RWPE2 (cell line): ENCODE data around the gene KCNJ11.
A peak's percentile ranks its signal among the peaks of the same experiment; 100 is the strongest.

Experiments used
- ATAC-seq: fragments of 200-7000 bp; cut with Tn5 transposase; 3 replicates; pipeline ENCODE4 v1.9.1; 2021; ENCODE audit warnings: low read depth
- DNase-seq: peaks from one replicate; pipeline ENCODE4 v3.0.0-alpha.2; 2020; ENCODE audit warnings: low spot score
- H3K27ac ChIP-seq: fragments of 450-650 bp; 2 replicates; pipeline ENCODE4 v1.5.1; 2017; ENCODE audit warnings: mild to moderate bottlenecking; ENCODE audit not compliant: poor library complexity, severe bottlenecking
- H3K27me3 ChIP-seq: fragments of 250-450 bp; sonication (Bioruptor Pico); 2 replicates; pipeline ENCODE4 v1.5.1; 2021; ENCODE audit warnings: mild to moderate bottlenecking, moderate library complexity; ENCODE audit not compliant: insufficient read depth, poor library complexity, severe bottlenecking
- H3K36me3 ChIP-seq: fragments of 250-450 bp; sonication (Bioruptor Pico); 2 replicates; pipeline ENCODE4 v1.5.1; 2020; ENCODE audit warnings: low read depth, mild to moderate bottlenecking, moderate library complexity
- H3K4me1 ChIP-seq: fragments of 250-450 bp; sonication (Bioruptor Pico); 2 replicates; pipeline ENCODE4 v1.5.1; 2021; ENCODE audit warnings: mild to moderate bottlenecking, moderate library complexity; ENCODE audit not compliant: insufficient read depth, poor library complexity, severe bottlenecking
- H3K4me3 ChIP-seq: fragments of 250-450 bp; sonication (Bioruptor Pico); 2 replicates; pipeline ENCODE4 v1.5.1; 2021; ENCODE audit warnings: mild to moderate bottlenecking, moderate library complexity; ENCODE audit not compliant: severe bottlenecking
- H3K9me3 ChIP-seq: fragments of 250-450 bp; sonication (Bioruptor Pico); 2 replicates; pipeline ENCODE4 v1.5.1; 2021; ENCODE audit warnings: mild to moderate bottlenecking, moderate library complexity; ENCODE audit not compliant: severe bottlenecking
- TF ChIP-seq, protein P1 (sequence below): fragments of 450-650 bp; IDR thresholded peaks from one replicate; pipeline ENCODE4 v1.5.1; 2017; ENCODE audit warnings: mild to moderate bottlenecking, moderate library complexity; ENCODE audit not compliant: poor library complexity, severe bottlenecking

Gene KCNJ11

DNA sequence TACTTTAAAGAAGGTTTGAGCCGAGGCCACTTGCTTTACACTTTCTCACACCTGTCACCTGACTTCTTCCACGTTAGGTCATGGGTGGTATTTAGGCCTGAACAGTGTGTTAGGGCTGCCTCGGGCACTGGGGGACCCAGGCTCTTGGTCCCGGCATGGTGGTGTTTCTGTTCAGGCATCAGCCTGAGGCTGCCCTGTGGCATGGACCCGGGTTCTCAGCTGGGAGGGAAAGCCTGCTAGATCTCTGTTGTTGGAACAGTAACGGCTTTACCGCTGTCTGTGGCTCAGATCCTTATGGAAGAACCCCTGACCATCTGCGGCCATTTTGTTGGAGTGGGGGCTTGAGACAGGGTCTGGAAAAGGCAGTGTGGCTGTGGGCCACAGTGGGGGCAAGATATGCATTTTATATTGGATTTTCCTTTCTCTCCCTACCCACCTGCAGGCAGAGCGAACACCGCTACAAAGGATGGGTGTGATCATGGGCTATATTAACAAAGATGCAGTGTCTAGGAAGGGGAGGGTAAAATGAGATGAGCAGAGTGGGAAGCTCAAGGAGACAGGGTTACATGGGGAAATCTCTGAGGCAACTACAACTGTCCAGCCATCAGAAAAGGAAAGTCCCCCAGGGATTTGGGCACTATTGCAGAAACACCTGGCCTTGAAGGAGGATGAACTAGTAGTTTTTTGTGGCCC, 1.6 kb upstream of the KCNJ11 start:
- TF ChIP-seq, protein P1, sequence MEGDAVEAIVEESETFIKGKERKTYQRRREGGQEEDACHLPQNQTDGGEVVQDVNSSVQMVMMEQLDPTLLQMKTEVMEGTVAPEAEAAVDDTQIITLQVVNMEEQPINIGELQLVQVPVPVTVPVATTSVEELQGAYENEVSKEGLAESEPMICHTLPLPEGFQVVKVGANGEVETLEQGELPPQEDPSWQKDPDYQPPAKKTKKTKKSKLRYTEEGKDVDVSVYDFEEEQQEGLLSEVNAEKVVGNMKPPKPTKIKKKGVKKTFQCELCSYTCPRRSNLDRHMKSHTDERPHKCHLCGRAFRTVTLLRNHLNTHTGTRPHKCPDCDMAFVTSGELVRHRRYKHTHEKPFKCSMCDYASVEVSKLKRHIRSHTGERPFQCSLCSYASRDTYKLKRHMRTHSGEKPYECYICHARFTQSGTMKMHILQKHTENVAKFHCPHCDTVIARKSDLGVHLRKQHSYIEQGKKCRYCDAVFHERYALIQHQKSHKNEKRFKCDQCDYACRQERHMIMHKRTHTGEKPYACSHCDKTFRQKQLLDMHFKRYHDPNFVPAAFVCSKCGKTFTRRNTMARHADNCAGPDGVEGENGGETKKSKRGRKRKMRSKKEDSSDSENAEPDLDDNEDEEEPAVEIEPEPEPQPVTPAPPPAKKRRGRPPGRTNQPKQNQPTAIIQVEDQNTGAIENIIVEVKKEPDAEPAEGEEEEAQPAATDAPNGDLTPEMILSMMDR: no peak
- Histone ChIP-seq H3K9me3 (no peaks in the 10 kb centered on the region), H3K4me1 (no peaks in the 10 kb centered on the region), H3K36me3 (no peaks in the 10 kb centered on the region), H3K27ac (no peak overlapping the region), H3K27me3 (no peaks in the 10 kb centered on the region), H3K4me3 (no peak overlapping the region)
- DNase-seq (no peak), ATAC-seq (no peak)

DNA sequence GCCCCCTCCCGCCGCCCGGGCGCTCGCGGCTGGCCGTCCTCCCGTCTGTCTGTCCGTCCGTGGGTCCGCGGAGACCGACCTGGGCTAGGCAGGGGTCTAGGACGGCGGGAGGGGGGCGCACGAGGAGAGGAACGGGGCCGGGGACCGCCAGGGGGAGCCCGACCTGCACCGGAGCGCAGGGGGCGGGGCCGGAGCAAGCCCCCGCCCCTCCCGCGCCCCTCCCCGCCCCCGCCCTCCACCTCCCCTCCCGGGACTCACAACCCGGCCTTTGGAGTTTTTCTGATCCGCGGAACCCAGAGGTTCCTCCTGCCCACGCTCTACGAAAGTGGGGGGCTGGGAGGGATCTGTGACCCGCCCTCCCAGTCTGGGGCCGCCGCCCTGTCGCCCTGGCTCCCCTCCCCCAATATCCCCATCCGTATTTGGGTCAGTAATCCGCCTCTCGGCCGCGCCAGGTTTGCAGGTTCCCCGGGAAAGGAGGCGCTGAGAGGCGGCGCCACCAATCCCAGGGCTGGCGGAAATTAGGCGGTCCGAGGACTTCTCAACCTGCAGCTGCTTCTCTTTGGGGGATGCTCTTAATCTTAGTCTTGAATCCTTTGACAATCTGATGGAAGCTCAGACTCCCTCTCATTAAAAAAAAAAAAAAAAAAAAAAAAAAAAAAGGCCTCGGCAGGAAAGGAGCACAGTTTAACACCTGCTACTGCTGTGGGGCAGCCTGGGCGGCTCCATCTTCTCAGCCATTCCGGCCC, 925 bp upstream of the KCNJ11 start:
- no peak overlapping the region for H3K27ac ChIP-seq

GRCh38 chr11:17387811-17388210, 648 bp downstream of the KCNJ11 start:
- H3K27me3 ChIP-seq: no peaks in the 10 kb centered on the region
- no peak overlapping the region for H3K27ac ChIP-seq
- TF ChIP-seq, protein P1: no peak
- H3K9me3 ChIP-seq: no peaks in the 10 kb centered on the region
- no peak for ATAC-seq
- no peak overlapping the region for H3K4me3 ChIP-seq
- DNase-seq: no peak
- H3K36me3 ChIP-seq: no peaks in the 10 kb centered on the region
- no peaks in the 10 kb centered on the region for H3K4me1 ChIP-seq

More for the DNA sequence above, 925 bp upstream of the KCNJ11 start:
- no peaks in the 10 kb centered on the region for H3K27me3 ChIP-seq
- H3K36me3 ChIP-seq: no peaks in the 10 kb centered on the region
- no peaks in the 10 kb centered on the region for H3K4me1 ChIP-seq
- DNase-seq: peak; percentile 66
- no peaks in the 10 kb centered on the region for H3K9me3 ChIP-seq
- H3K4me3 ChIP-seq: peak overlapping the region; percentile 40
- TF ChIP-seq, protein P1: peak; percentile 86
- ATAC-seq: peak; percentile 60

- TF ChIP-seq, protein P1: no peak
- DNase-seq (no peak), ATAC-seq (no peak)
- Histone ChIP-seq H3K4me1 (no peaks in the 10 kb centered on the region), H3K9me3 (no peaks in the 10 kb centered on the region), H3K27me3 (no peaks in the 10 kb centered on the region), H3K27ac (no peak overlapping the region), H3K4me3 (no peak overlapping the region), H3K36me3 (no peaks in the 10 kb centered on the region)
These were observed 1.2 kb downstream of the KCNJ11 start for GRCh38 chr11:17387254-17387653.
